Endodermal cell (in vitro differentiated cells): ENCODE measurements around the gene YY1. TPM values are rescaled to one million over a fixed set of nuclear protein-coding genes. Genes with fewer than 3 reads are reported as not detected.
A peak's percentile ranks its signal among the peaks of the same experiment; 100 is the strongest.

Source experiments
- DNase-seq: peaks from one replicate; pipeline ENCODE4 v3.0.0-alpha.2; 2017
- H3K27ac ChIP-seq: 2 replicates; pipeline ENCODE4 v1.5.1; 2013; ENCODE audit warnings: mild to moderate bottlenecking, low read depth, low read length, moderate library complexity
- H3K27me3 ChIP-seq: 2 replicates; pipeline ENCODE4 v1.6.1; 2013; ENCODE audit warnings: mild to moderate bottlenecking, low read length, moderate library complexity; ENCODE audit not compliant: insufficient read depth, control insufficient read depth, poor library complexity, severe bottlenecking
- H3K36me3 ChIP-seq: 2 replicates; pipeline ENCODE4 v1.7.0; 2013; ENCODE audit warnings: mild to moderate bottlenecking, low read length, moderate library complexity; ENCODE audit not compliant: control insufficient read depth, insufficient read depth
- H3K4me1 ChIP-seq: one replicate; pipeline ENCODE4 v1.7.0; 2013; ENCODE audit warnings: low read length; ENCODE audit not compliant: control insufficient read depth, insufficient read depth
- H3K4me3 ChIP-seq: 2 replicates; pipeline ENCODE4 v1.5.1; 2013; ENCODE audit warnings: mild to moderate bottlenecking, low read length, moderate library complexity
- H3K9ac ChIP-seq: 2 replicates; pipeline ENCODE4 v1.6.1; 2013; ENCODE audit warnings: mild to moderate bottlenecking, low read length, moderate library complexity; ENCODE audit not compliant: poor library complexity, severe bottlenecking; ENCODE audit errors: extremely low read depth
- H3K9me3 ChIP-seq: 2 replicates; pipeline ENCODE4 v1.6.1; 2013; ENCODE audit warnings: mild to moderate bottlenecking, low read length, moderate library complexity; ENCODE audit not compliant: control insufficient read depth
- H3K27ac Mint-ChIP-seq: 2 replicates; pipeline ENCODE4 v1.8.0; 2020; ENCODE audit warnings: mixed read lengths
- H3K27me3 Mint-ChIP-seq: 2 replicates; pipeline ENCODE4 v1.8.0; 2021; ENCODE audit warnings: mild to moderate bottlenecking, mixed read lengths; ENCODE audit not compliant: insufficient read depth
- H3K36me3 Mint-ChIP-seq: 2 replicates; pipeline ENCODE4 v1.8.0; 2020; ENCODE audit warnings: low read depth, mixed read lengths
- H3K4me1 Mint-ChIP-seq: 2 replicates; pipeline ENCODE4 v1.8.0; 2020; ENCODE audit warnings: mixed read lengths
- H3K4me3 Mint-ChIP-seq: 2 replicates; pipeline ENCODE4 v1.8.0; 2020; ENCODE audit warnings: mild to moderate bottlenecking, moderate library complexity, mixed read lengths
- H3K9me3 Mint-ChIP-seq: 2 replicates; pipeline ENCODE4 v1.8.0; 2020; ENCODE audit warnings: mild to moderate bottlenecking, mixed read lengths
- CTCF ChIP-seq: fragments of 200-600 bp; sonication (generic); conservative IDR thresholded peaks from 2 replicates; pipeline ENCODE4 v1.5.0; 2021; ENCODE audit warnings: antibody characterized with exemption, mild to moderate bottlenecking
- WGBS, 2 experiments: methylation state at CpG; one replicate each; pipeline versions ENCODE4 v1.1.5 to v1.1.7; 2013; ENCODE audit warnings: missing lambda C conversion rate in 2 of 2, mixed read lengths in 1 of 2; ENCODE audit not compliant: insufficient coverage in 1 of 2, insufficient read length in 1 of 2; 5-methylcytosine and 5-hydroxymethylcytosine counted together
- long read RNA-seq, 4 experiments: library from polyadenylated mRNA in 2 of 4; library from RNA in 1 of 4; library from capped mRNA in 1 of 4; stranded (forward) in 3 of 4; unstranded in 1 of 4; transcript quantifications; one replicate each; pipeline ENCODE4 v2.0.0, GENCODE V29; 2020 to 2021; ENCODE audit warnings: inconsistent platforms in 1 of 4
- polyA plus RNA-seq, 2 experiments: library from polyadenylated mRNA; stranded (reverse); fragments of 50-300 nt; gene quantifications; one replicate each; pipeline ENCODE4 v1.2.3, GENCODE V29; 2013
- total RNA-seq, 2 donors: library from RNA; stranded (reverse); fragmentation: NEBNext Ultra II Directional in 1 of 2; extraction: Animal tissue kit (Norgen Biotek cat#: 25700) in 1 of 2; gene quantifications; 2 replicates in 1 of 2; 3 replicates in 1 of 2; pipeline ENCODE4 v1.2.1, GENCODE V29; 2021

Gene YY1
- 100 to 1,000 TPM in 1 of 2 donors, 10 to 100 TPM in 1; 94.8 to 103 TPM for total RNA-seq
- polyA plus RNA-seq (2013, experiment 1 of 2), result 84.2 TPM
- polyA plus RNA-seq (2013, experiment 2 of 2), result 82.6 TPM
- long read RNA-seq, experiment 1, full-length matches to known transcripts, result 42 of 56 reads
- long read RNA-seq, experiment 1, partial matches to known transcripts, result 1 of 56 reads
- long read RNA-seq, experiment 1, other reads (novel, unspliced or antisense), result 13 of 56 reads
- long read RNA-seq, experiment 2, full-length matches to known transcripts, result 50 of 67 reads
- long read RNA-seq, experiment 2, partial matches to known transcripts, result 1 of 67 reads
- long read RNA-seq, experiment 2, other reads (novel, unspliced or antisense), result 16 of 67 reads
- long read RNA-seq, experiment 3, full-length matches to known transcripts, result 25 of 37 reads
- long read RNA-seq, experiment 3, partial matches to known transcripts, result 3 of 37 reads
- long read RNA-seq, experiment 3, other reads (novel, unspliced or antisense), result 9 of 37 reads
- long read RNA-seq, experiment 4, full-length matches to known transcripts, result 8 of 11 reads
- long read RNA-seq, experiment 4, partial matches to known transcripts, result 3 of 11 reads
- long read RNA-seq, experiment 4, other reads (novel, unspliced or antisense), result 0 of 11 reads

- Mint-ChIP-seq H3K4me3 (peak within 1 kb of the TSS; percentile 81), H3K9me3 (peaks cover 2% of the 10 kb centered on the region), H3K36me3 (peaks cover 25% of the 10 kb centered on the region), H3K27ac (peak within 1 kb of the TSS; percentile 98), H3K4me1 (peaks cover 28% of the 10 kb centered on the region), H3K27me3 (no peaks in the 10 kb centered on the region)
- peak within 1 kb of the TSS; percentile 98 for H3K27ac ChIP-seq
- DNase-seq, result peak; percentile 99
- H3K27me3 ChIP-seq, result no peaks in the 10 kb centered on the region
- H3K9ac ChIP-seq, result peak within 1 kb of the TSS; percentile 88
- TF ChIP-seq CTCF, result no peak
- H3K4me3 ChIP-seq, result peak within 1 kb of the TSS; percentile 86
- no peaks in the 10 kb centered on the region for H3K4me1 ChIP-seq
- H3K36me3 ChIP-seq, result peaks cover 24% of the 10 kb centered on the region
- H3K9me3 ChIP-seq, result no peaks in the 10 kb centered on the region
- 0 to 2% methylated on average over 8 to 90 of the region's 125 CpGs for WGBS, 2 experiments
These were observed at the start of gene YY1 for GRCh38 chr14:100238419-100239210. TSS of gene YY1 (plus strand) at chr14:100239144. CDS start at chr14:100239245, 101 bp downstream.

GRCh38 chr14:100190126-100190525 lies 48.8 kb upstream of the YY1 start:
- Mint-ChIP-seq H3K4me1 (peaks cover 18% of the 10 kb centered on the region), H3K27me3 (no peaks in the 10 kb centered on the region), H3K9me3 (peaks cover 11% of the 10 kb centered on the region), H3K4me3 (no peak overlapping the region), H3K27ac (no peak overlapping the region), H3K36me3 (no peaks in the 10 kb centered on the region)
- Histone ChIP-seq H3K4me3 (no peak overlapping the region), H3K9me3 (no peaks in the 10 kb centered on the region), H3K36me3 (no peaks in the 10 kb centered on the region), H3K4me1 (peaks cover 3% of the 10 kb centered on the region), H3K9ac (no peak overlapping the region), H3K27ac (no peak overlapping the region), H3K27me3 (no peaks in the 10 kb centered on the region)
- no peak for DNase-seq
- 95 to 100% methylated on average over 1 of the region's 1 CpG for WGBS, 2 experiments
- no peak for TF ChIP-seq CTCF

- WGBS, 2 experiments, result 94 to 96% methylated on average over 9 to 13 of the region's 14 CpGs
- Mint-ChIP-seq H3K27me3 (no peaks in the 10 kb centered on the region), H3K9me3 (peaks cover 7% of the 10 kb centered on the region), H3K36me3 (no peaks in the 10 kb centered on the region), H3K4me3 (no peak overlapping the region), H3K27ac (no peak overlapping the region), H3K4me1 (peaks cover 20% of the 10 kb centered on the region)
- Histone ChIP-seq H3K9ac (no peak overlapping the region), H3K27me3 (no peaks in the 10 kb centered on the region), H3K4me1 (peaks cover 3% of the 10 kb centered on the region), H3K9me3 (no peaks in the 10 kb centered on the region), H3K4me3 (no peak overlapping the region), H3K27ac (no peak overlapping the region), H3K36me3 (no peaks in the 10 kb centered on the region)
- no peak for TF ChIP-seq CTCF
- no peak for DNase-seq
These were observed 47.2 kb upstream of the YY1 start for GRCh38 chr14:100191584-100192249.
